Kidney epithelial cell (primary cell): ENCODE results near the gene JUN. TPM values are rescaled to one million over a fixed set of nuclear protein-coding genes. Genes with fewer than 3 reads are reported as not detected.

ENCODE experiments used
- DNase-seq: peaks from one replicate; pipeline ENCODE4 v3.0.0-alpha.2; 2010; ENCODE audit warnings: low read depth
- H3K27me3 ChIP-seq: 2 replicates; pipeline ENCODE4 v1.6.0; 2011; ENCODE audit warnings: low read length; ENCODE audit not compliant: control insufficient read depth, insufficient read depth
- H3K36me3 ChIP-seq: 2 replicates; pipeline ENCODE4 v1.5.1; 2011; ENCODE audit warnings: low read length; ENCODE audit not compliant: control insufficient read depth, insufficient read depth
- H3K4me3 ChIP-seq: 2 replicates; pipeline ENCODE4 v1.5.1; 2011; ENCODE audit warnings: low read depth, mild to moderate bottlenecking, control low read depth, low read length
- CTCF ChIP-seq: IDR thresholded peaks from 2 replicates; pipeline ENCODE4 v1.5.1; 2011; ENCODE audit warnings: mild to moderate bottlenecking, moderate library complexity, low read length, control low read depth, inconsistent platforms; ENCODE audit not compliant: insufficient read depth, poor library complexity, severe bottlenecking
- total RNA-seq: library from RNA; depleted of rRNA; stranded (reverse); fragments of >200 nt; gene quantifications from 2 replicates; pipeline ENCODE4 v1.2.3, GENCODE V29; 2015

JUN gene
- total RNA-seq, 1 donor from 2014 or later = 67.8 TPM

GRCh38 chr1:58789996-58790660 is 6.3 kb upstream of the JUN start:
- no peaks in the 10 kb centered on the region for H3K27me3 ChIP-seq
- no peaks in the 10 kb centered on the region for H3K36me3 ChIP-seq

DNA sequence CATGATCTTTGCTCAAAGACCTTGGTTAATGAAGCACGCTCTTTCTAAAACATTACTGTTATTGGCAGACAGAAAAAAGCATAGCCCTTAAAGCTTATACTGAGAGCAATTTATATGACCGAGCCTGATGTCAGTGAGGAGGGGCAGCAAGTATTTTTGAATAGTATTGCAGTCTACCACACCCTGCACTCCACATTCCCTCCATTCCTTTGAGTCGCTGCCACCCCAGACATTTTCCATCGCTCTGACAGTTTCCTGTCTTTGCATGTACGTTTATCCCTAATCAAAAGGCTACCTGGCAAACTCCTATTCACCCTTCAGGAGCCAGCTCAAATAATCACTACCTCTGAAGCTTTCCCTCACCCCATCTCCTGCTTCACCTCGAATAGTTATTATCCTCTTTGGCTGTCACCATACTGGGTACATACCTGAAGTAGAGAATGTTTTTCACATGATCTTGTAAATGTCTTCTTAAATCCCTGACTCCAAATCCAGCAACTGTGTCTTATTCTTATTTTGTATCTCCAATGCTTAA is 5.5 kb upstream of the JUN start:
- no peak for TF ChIP-seq CTCF
- Histone ChIP-seq H3K36me3 (no peaks in the 10 kb centered on the region), H3K4me3 (no peak overlapping the region), H3K27me3 (no peaks in the 10 kb centered on the region)
- DNase-seq = no peak

More at GRCh38 chr1:58789996-58790660, 6.3 kb upstream of the JUN start:
- no peak for DNase-seq
- no peak overlapping the region for H3K4me3 ChIP-seq
- TF ChIP-seq CTCF = no peak

GRCh38 chr1:58788259-58788658 is 4.4 kb upstream of the JUN start:
- no peak for TF ChIP-seq CTCF
- H3K36me3 ChIP-seq = no peaks in the 10 kb centered on the region
- no peak overlapping the region for H3K4me3 ChIP-seq
- no peak for DNase-seq
- H3K27me3 ChIP-seq = no peaks in the 10 kb centered on the region

- H3K36me3 ChIP-seq = peaks cover 4% of the 10 kb centered on the region
- TF ChIP-seq CTCF = no peak
- DNase-seq = no peak
- no peaks in the 10 kb centered on the region for H3K27me3 ChIP-seq
- H3K4me3 ChIP-seq = no peak overlapping the region
These were observed 3.0 kb upstream of the JUN start for GRCh38 chr1:58786927-58787245.

- no peak for TF ChIP-seq CTCF
- Histone ChIP-seq H3K27me3 (no peaks in the 10 kb centered on the region), H3K36me3 (peaks cover 4% of the 10 kb centered on the region), H3K4me3 (no peak overlapping the region)
- DNase-seq = no peak
These were observed 2.5 kb upstream of the JUN start for GRCh38 chr1:58786184-58786926.
